HepG2 (cell line): Measurements from ENCODE around the gene ZMYM1. TPM values are rescaled to one million over a fixed set of nuclear protein-coding genes. Genes with fewer than 3 reads are reported as not detected.
A peak's percentile ranks its signal among the peaks of the same experiment; 100 is the strongest.

Experiments used
- FOSL2 ChIP-seq: sonication (generic); formaldehyde crosslinking; IDR thresholded peaks from 2 replicates; pipeline ENCODE4 v1.4.0; 2020; ENCODE audit warnings: missing genetic modification reagents
- KLF6 ChIP-seq: IDR thresholded peaks from 2 replicates; pipeline ENCODE4 v1.8.0; 2016; ENCODE audit warnings: missing biosample characterization, missing genetic modification reagents
- MAFF ChIP-seq: IDR thresholded peaks from 2 replicates; pipeline ENCODE4 v1.6.1; 2011; ENCODE audit warnings: low read depth, low read length, improper control_type of control experiment
- RAD21 ChIP-seq: fragments of 450-650 bp; formaldehyde crosslinking; IDR thresholded peaks from 2 replicates; pipeline ENCODE4 v1.5.0; 2020; ENCODE audit warnings: mild to moderate bottlenecking
- TBL1XR1 ChIP-seq: fragments of 150-350 bp; IDR thresholded peaks from 2 replicates; pipeline ENCODE4 v1.6.1; 2014; ENCODE audit warnings: borderline replicate concordance, low read length; ENCODE audit not compliant: partially characterized antibody
- TEF ChIP-seq: sonication (generic); formaldehyde crosslinking; IDR thresholded peaks from 2 replicates; pipeline ENCODE4 v1.5.0; 2020; ENCODE audit warnings: missing genetic modification reagents
- TFDP1 ChIP-seq: IDR thresholded peaks from 2 replicates; pipeline ENCODE4 v1.6.1; 2016; ENCODE audit warnings: missing compliant biosample characterization, missing genetic modification reagents, borderline replicate concordance
- TMF1 ChIP-seq: sonication (generic); formaldehyde crosslinking; IDR thresholded peaks from 2 replicates; pipeline ENCODE4 v1.8.1; 2022; ENCODE audit warnings: low read depth, missing genetic modification reagents
- TRAFD1 ChIP-seq: sonication (generic); formaldehyde crosslinking; IDR thresholded peaks from 2 replicates; pipeline ENCODE4 v1.5.1; 2020; ENCODE audit warnings: missing genetic modification reagents, mild to moderate bottlenecking, borderline replicate concordance
- ZBTB21 ChIP-seq: sonication (generic); formaldehyde crosslinking; IDR thresholded peaks from 2 replicates; pipeline ENCODE4 v1.4.0; 2020; ENCODE audit warnings: missing genetic modification reagents
- ZNF484 ChIP-seq: sonication (generic); formaldehyde crosslinking; IDR thresholded peaks from 2 replicates; pipeline ENCODE4 v1.5.1; 2020; ENCODE audit warnings: mild to moderate bottlenecking, low read depth, missing genetic modification reagents, borderline replicate concordance
- ZNF530 ChIP-seq: sonication (generic); formaldehyde crosslinking; IDR thresholded peaks from 2 replicates; pipeline ENCODE4 v1.5.0; 2020; ENCODE audit warnings: low read depth, mild to moderate bottlenecking, missing genetic modification reagents
- ZNF776 ChIP-seq: sonication (generic); formaldehyde crosslinking; IDR thresholded peaks from 2 replicates; pipeline ENCODE4 v1.4.0; 2020; ENCODE audit warnings: mild to moderate bottlenecking, missing genetic modification reagents
- ZSCAN12 ChIP-seq: sonication (generic); formaldehyde crosslinking; IDR thresholded peaks from 2 replicates; pipeline ENCODE4 v1.9.0; 2021; ENCODE audit warnings: mild to moderate bottlenecking, missing genetic modification reagents
- polyA plus RNA-seq, 8 experiments: library from polyadenylated mRNA; depleted of rRNA in 3 of 8; stranded (reverse) in 7 of 8; unstranded in 1 of 8; fragments of >200 nt; fragmentation: Illumina TruSeq in 4 of 8; extraction: Trizol in 4 of 8; gene quantifications; 2 replicates each; pipeline versions ENCODE4 v1.2.1 to v1.2.3, GENCODE V29; 2011 to 2016; ENCODE audit warnings: low read depth in 4 of 8, missing spikeins in 1 of 8, mixed read lengths in 1 of 8; ENCODE audit not compliant: insufficient read depth in 1 of 8
- total RNA-seq, 5 experiments: library from RNA; depleted of rRNA; stranded (reverse); fragments of >200 nt; fragmentation: Illumina TruSeq; extraction: Trizol; gene quantifications; 2 replicates each; pipeline ENCODE4 v1.2.3, GENCODE V29; 2016; ENCODE audit warnings: low read depth in 1 of 5
- TF ChIP-seq, protein P1 (sequence below): IDR thresholded peaks from 2 replicates; pipeline ENCODE4 v1.6.1; 2018; ENCODE audit warnings: missing genetic modification reagents, mild to moderate bottlenecking, missing compliant biosample characterization
- TF ChIP-seq, protein P2 (sequence below): sonication (generic); formaldehyde crosslinking; IDR thresholded peaks from 2 replicates; pipeline ENCODE4 v1.4.0; 2020; ENCODE audit warnings: missing genetic modification reagents

Gene ZMYM1
- total and polyA plus RNA-seq, 2 of the 13 experiments (the other 11 are each of a cell fraction or from before 2014, with no cell fraction given), result 10.0 to 16.2 TPM

DNA sequence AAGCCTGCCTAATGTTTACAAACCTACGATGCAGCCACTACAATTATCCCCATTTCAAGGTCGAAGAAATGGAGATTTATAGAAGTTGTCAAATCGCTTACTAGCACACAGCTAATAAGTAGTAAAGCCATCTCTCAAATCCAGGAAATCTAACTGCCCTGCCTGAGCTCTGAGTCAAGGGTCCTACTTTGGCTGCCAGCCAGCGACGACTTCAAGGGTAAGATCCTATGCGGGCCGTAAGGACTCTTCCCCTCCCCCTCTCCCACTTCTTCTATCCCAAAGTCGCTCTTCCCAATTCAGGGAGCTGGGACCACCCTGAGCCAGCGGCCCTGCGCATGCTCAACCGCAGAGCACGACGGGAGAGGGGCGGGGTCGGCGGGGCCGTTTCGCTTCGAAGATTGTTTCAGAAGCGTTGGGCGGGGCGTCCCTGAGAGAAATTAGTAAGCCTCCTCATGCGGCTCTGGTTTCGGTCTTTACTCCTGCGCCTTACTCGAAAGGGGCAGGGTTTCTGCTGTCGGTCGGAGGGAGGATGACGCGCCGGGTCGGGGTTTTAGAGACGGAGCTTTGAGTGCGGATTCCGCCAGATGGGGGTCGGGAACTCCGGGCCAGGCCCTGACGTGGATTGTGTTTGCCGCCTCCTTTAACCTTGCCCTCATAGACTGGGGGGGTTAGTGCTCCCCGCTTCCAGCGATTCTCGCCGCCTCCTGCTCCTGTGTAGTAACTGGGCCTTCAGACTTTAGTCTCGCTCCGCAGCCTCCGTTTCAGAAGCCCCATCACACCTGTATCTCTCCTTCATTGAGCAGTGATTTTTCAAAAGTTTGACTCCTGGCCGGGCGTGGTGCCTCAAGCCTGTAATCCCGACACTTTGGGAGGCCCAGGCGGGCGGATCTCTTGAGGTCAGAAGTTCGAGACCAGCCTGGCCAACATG lies at the start of gene ZMYM1 (continued):
- TF ChIP-seq ZSCAN12 (CRISPR knock-in tag), result no peak
- no peak; the same call in 1 of the 2 replicates for TF ChIP-seq KLF6 (CRISPR knock-in tag)
- TF ChIP-seq ZNF484 (CRISPR knock-in tag), result no peak
- peak; percentile 73; the same call in 1 of the 2 replicates for TF ChIP-seq TFDP1 (CRISPR knock-in tag)
- TF ChIP-seq RAD21, result no peak
- TF ChIP-seq TRAFD1 (CRISPR knock-in tag), result no peak
- TF ChIP-seq ZNF776 (CRISPR knock-in tag), result no peak
- TF ChIP-seq, protein P1, sequence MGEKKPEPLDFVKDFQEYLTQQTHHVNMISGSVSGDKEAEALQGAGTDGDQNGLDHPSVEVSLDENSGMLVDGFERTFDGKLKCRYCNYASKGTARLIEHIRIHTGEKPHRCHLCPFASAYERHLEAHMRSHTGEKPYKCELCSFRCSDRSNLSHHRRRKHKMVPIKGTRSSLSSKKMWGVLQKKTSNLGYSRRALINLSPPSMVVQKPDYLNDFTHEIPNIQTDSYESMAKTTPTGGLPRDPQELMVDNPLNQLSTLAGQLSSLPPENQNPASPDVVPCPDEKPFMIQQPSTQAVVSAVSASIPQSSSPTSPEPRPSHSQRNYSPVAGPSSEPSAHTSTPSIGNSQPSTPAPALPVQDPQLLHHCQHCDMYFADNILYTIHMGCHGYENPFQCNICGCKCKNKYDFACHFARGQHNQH (CRISPR knock-in tag), result no peak
- TF ChIP-seq, protein P2, sequence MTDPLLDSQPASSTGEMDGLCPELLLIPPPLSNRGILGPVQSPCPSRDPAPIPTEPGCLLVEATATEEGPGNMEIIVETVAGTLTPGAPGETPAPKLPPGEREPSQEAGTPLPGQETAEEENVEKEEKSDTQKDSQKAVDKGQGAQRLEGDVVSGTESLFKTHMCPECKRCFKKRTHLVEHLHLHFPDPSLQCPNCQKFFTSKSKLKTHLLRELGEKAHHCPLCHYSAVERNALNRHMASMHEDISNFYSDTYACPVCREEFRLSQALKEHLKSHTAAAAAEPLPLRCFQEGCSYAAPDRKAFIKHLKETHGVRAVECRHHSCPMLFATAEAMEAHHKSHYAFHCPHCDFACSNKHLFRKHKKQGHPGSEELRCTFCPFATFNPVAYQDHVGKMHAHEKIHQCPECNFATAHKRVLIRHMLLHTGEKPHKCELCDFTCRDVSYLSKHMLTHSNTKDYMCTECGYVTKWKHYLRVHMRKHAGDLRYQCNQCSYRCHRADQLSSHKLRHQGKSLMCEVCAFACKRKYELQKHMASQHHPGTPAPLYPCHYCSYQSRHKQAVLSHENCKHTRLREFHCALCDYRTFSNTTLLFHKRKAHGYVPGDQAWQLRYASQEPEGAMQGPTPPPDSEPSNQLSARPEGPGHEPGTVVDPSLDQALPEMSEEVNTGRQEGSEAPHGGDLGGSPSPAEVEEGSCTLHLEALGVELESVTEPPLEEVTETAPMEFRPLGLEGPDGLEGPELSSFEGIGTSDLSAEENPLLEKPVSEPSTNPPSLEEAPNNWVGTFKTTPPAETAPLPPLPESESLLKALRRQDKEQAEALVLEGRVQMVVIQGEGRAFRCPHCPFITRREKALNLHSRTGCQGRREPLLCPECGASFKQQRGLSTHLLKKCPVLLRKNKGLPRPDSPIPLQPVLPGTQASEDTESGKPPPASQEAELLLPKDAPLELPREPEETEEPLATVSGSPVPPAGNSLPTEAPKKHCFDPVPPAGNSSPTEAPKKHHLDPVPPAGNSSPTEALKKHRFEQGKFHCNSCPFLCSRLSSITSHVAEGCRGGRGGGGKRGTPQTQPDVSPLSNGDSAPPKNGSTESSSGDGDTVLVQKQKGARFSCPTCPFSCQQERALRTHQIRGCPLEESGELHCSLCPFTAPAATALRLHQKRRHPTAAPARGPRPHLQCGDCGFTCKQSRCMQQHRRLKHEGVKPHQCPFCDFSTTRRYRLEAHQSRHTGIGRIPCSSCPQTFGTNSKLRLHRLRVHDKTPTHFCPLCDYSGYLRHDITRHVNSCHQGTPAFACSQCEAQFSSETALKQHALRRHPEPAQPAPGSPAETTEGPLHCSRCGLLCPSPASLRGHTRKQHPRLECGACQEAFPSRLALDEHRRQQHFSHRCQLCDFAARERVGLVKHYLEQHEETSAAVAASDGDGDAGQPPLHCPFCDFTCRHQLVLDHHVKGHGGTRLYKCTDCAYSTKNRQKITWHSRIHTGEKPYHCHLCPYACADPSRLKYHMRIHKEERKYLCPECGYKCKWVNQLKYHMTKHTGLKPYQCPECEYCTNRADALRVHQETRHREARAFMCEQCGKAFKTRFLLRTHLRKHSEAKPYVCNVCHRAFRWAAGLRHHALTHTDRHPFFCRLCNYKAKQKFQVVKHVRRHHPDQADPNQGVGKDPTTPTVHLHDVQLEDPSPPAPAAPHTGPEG, result no peak
- 0 out of 2 replicates have a peak, but pooled peaks have one; percentile 6 for TF ChIP-seq FOSL2 (CRISPR knock-in tag)
- no peak for TF ChIP-seq ZBTB21
- peak; percentile 16 for TF ChIP-seq TBL1XR1
- TF ChIP-seq ZNF530 (CRISPR knock-in tag), result no peak
- no peak for TF ChIP-seq TEF
- no peak for TF ChIP-seq TMF1
- no peak for TF ChIP-seq MAFF
